T-helper 9 cell (primary cell): ENCODE results near the gene GRB10.
A peak's percentile ranks its signal among the peaks of the same experiment; 100 is the strongest.

Experiments
- DNase-seq: peaks from one replicate; pipeline ENCODE4 v3.0.0-alpha.2; 2020

Gene GRB10

DNA sequence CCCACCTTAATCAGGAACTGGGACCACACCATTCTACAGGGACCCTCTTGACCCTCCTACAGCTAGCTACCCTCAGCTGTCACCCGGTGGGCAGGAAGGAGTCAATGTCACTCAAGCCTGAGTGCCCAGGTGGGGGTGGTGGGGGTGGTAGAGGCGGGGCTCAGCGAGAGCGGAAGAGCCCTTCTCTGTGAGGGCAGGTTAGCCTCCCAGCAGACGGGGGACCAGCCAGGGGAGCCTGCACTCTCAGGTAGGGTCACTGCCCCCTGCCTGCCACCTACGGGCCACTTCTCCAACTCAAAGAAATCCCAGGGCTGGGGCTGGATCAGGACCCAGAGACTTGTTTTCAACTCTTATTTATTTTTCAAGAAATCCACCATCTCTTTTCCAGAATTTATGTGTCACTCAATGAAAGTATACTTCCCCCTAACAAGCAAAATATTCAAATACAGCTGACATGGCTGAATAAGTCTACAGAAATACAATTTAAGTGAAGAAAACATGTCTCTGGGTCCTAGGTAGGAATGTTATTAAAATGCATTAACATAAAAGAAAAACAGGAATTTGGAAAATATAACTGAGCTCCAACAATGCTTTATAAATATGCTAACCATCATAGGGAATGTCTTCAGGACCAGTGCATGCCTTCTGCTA, 154.1 kb downstream of the GRB10 start:
- DNase-seq, result no peak

GRCh38 chr7:50627824-50628361, 154.8 kb downstream of the GRB10 start:
- no peak for DNase-seq

GRCh38 chr7:50626286-50626685, 156.4 kb downstream of the GRB10 start:
- DNase-seq, result no peak

- DNase-seq, result no peak
These were observed 157.3 kb downstream of the GRB10 start for GRCh38 chr7:50625360-50625759.

DNA sequence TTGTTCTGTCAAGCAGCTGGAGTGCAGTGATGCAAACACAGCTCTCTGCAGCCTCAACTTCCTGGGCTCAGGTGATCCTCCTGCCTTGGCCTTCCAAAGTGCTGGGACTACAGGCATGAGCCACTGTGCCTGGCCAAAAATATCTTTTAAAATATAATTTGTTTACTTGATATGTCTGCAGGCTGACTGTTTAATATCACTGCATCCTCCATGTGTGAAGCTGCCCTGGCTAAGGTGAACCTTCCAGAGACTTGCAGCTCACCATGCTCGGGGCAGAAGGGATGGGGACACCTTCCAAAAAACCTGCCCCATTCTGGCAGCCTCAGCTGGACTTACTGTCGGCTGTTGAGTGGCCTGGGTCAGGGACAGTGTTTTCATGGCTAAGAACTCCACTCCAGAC, 159.9 kb downstream of the GRB10 start:
- no peak for DNase-seq

- no peak for DNase-seq
These were observed 160.7 kb downstream of the GRB10 start for GRCh38 chr7:50621973-50622490.

- no peak for DNase-seq
These were observed 161.5 kb downstream of the GRB10 start for GRCh38 chr7:50621206-50621605.

DNA sequence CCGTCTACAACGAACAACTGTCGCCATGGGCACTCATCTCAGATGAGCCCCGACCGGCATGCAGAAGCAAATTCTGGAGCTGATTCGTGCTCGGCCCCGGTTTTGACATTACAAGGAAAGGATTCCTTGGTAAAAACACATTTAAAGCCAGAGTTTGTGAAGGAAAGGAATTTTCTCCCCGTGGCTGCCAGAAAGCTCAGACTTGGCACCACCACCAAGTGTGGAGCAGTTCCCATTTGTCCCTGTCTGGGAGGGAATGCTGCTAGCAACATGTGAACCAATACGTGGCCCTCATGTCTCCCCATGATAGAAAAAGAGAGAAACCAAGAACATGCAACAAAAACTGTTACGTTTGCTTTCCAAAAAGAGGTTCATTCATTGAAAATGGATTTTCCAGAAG, 162.3 kb downstream of the GRB10 start:
- no peak for DNase-seq

DNA sequence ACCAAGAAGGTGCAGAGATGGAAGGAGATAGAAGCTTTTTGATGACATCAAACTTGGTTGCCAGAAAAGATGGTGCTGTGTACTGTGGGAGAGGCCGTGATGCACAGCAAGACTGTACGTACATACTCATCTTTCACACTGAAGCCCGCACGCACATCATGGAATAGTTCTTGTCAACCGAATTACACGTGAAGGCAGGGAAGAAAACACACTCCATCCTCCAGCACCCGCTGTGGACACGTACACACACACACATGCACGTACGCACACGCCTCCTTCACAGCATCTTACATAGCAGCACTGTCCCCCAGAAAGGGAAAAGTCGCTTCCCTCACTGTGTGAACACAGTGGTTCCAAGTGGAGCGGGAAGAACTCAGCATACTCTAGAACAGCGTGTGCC, 163.0 kb downstream of the GRB10 start:
- DNase-seq, result no peak

GRCh38 chr7:50618281-50618680, 164.4 kb downstream of the GRB10 start:
- no peak for DNase-seq

- DNase-seq, result no peak
These were observed 167.1 kb downstream of the GRB10 start for GRCh38 chr7:50615519-50616080.

DNA sequence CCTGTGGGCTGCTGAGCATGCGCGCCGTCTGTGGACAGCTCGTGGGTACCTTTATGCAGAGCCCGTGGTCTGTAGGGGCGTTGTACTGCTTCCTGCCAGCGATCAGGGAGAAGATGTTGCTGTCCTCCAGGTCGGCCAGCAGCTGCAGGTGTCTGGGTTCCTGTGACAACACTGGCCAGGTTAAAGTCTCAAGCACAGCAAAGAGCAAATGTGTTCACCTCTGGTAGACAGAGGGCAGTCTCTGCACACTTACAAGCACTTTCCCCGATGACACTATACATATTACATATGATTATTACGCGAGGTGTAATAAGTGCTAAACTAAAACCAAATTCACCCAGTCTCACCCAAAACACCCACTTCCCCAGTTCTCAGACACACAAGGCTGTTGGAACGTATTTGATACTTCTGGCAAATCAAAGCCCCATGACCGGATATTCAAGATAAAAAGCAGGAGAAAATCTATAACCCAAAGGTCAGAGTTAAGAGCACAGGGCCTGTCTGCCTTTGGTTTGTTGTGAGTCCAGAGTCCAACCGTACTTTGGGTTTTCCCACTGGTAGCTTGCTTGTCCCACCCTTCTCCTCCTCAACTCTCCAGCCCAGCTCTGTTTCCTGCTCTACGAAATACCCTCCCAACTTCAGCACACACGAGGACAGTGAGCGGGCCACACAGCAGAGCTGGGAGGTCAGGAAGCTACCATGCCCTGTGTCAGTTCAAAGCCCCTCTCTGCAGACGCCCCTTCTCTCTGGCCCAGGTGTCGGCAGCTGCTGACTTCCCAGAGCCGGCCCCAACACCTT, 167.8 kb downstream of the GRB10 start:
- no peak for DNase-seq

DNA sequence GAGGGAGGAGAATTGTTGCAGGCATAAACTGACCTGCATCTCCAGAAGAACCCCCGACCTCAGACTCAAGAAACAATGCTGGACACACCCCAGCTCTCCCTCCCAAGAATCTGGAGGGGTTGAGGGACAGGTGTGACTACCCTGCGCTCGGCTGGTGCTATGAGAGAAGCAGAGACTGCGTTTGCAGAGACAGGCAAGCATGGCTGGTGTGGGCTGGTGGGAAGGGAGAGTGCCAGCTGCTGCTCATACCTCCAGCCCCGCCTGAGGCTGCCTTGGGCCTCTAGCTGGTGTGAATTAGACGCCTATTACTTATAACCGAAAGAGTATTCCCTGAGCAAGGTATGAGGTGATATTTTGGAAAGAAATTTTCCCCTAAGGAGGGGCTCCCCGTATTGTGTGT, 169.2 kb downstream of the GRB10 start:
- DNase-seq, result no peak

GRCh38 chr7:50612704-50613103, 170.0 kb downstream of the GRB10 start:
- DNase-seq, result no peak

GRCh38 chr7:50610521-50611277, 172.0 kb downstream of the GRB10 start:
- peak; percentile 37 for DNase-seq

- no peak for DNase-seq
These were observed 174.3 kb downstream of the GRB10 start for GRCh38 chr7:50608196-50608906.

GRCh38 chr7:50607524-50608125, 175.1 kb downstream of the GRB10 start:
- no peak for DNase-seq

DNA sequence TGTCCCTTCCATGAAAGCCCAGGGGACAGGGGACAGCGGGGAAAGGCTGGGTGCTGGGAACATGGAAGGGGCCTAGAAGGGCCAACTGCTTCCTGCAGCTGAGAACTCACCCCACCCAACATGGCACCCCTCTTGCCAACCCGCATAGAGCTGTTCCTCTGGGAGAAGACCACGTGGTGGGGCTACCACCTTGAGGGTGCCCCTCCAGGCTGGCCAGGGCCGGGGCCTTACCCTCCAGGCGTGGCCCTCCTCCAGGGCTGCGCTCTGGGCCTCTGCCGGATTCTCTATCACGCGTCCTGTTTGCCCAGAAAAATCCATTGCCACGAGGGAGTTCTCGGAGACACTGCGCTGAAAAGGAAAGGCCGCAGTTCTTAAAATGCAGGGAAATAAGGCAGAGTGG, 177.6 kb downstream of the GRB10 start:
- DNase-seq, result no peak

GRCh38 chr7:50603287-50603686, 179.4 kb downstream of the GRB10 start:
- no peak for DNase-seq

DNA sequence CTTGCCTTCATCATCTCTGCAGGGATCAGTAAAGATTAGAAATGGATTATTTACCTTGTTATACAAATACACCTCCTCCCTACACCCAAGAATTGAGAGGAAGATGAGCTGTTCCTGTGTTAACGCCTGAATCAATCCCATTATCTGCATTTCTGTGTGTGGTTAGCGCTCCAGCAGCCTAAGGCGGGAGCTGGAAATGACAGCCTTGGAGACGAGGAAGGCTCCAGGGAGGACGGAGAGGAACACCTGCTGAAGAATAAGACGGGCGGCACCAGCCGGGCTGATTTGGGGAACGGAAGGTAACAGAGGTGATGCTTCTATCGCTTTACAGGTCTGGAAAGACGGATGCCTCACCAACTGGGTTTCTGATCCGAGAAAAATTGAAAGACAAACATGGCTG, 183.3 kb downstream of the GRB10 start:
- DNase-seq, result no peak

- no peak for DNase-seq
These were observed 184.0 kb downstream of the GRB10 start for GRCh38 chr7:50598460-50599343.
